B cell (primary cell): ENCODE measurements around the gene MAPT. TPM values are rescaled to one million over a fixed set of nuclear protein-coding genes. Genes with fewer than 3 reads are reported as not detected.
"Not testable (repeated sequence)": the region's sequence is repeated elsewhere in the genome, so short reads cannot be mapped to it uniquely, and the experiment has no call there.

Source experiments
- ATAC-seq: fragments of 200-7000 bp; cut with Tn5 transposase; one replicate; pipeline ENCODE4 v1.10.0; 2021; ENCODE audit warnings: low read depth, mild to moderate bottlenecking, moderate number of reproducible peaks, moderate library complexity
- CTCF ChIA-PET: fragments of 350-600 bp; sonication (Branson Sonifier 250); formaldehyde crosslinking; loops from one replicate; lab custom pipeline; 2021; ENCODE audit warnings: antibody characterized with exemption, inconsistent platforms; lab: Charles Lee
- POLR2A ChIA-PET: fragments of 350-600 bp; sonication (Branson Sonifier 250); formaldehyde crosslinking; loops from one replicate; lab custom pipeline; 2021; ENCODE audit warnings: antibody characterized with exemption; lab: Charles Lee
- DNase-seq: peaks from one replicate; pipeline ENCODE4 v3.0.0; 2013
- H2AFZ ChIP-seq: 2 replicates; pipeline ENCODE4 v1.6.1; 2012; ENCODE audit warnings: mild to moderate bottlenecking, low read depth, low read length; ENCODE audit not compliant: insufficient read depth, poor library complexity, severe bottlenecking
- H3K27ac ChIP-seq, 2 donors: 1 replicate in 1 of 2; 2 replicates in 1 of 2; pipeline ENCODE4 v1.5.1; 2012 to 2013; ENCODE audit warnings: low read length in 2 of 2, mild to moderate bottlenecking in 2 of 2, moderate library complexity in 1 of 2
- H3K27me3 ChIP-seq, 4 experiments: fragments of 200-600 bp in 1 of 4; sonication (generic) in 1 of 4; replicated peaks in 1 of 4; 1 replicate in 2 of 4; 2 replicates in 2 of 4; pipeline versions ENCODE4 v1.6.1 to v1.7.0; 2013 to 2016; ENCODE audit warnings: low read length in 3 of 4, mild to moderate bottlenecking in 2 of 4, mixed read lengths in 1 of 4, moderate library complexity in 1 of 4; ENCODE audit not compliant: insufficient read depth in 4 of 4, control insufficient read depth in 3 of 4; ENCODE audit errors: control extremely low read depth in 1 of 4
- H3K36me3 ChIP-seq, 2 experiments: replicated peaks in 1 of 2; 1 replicate in 1 of 2; 2 replicates in 1 of 2; pipeline versions ENCODE4 v1.6.1 to v1.7.1; 2013; ENCODE audit warnings: low read length in 1 of 2; ENCODE audit not compliant: insufficient read depth in 2 of 2, control insufficient read depth in 1 of 2; ENCODE audit errors: control extremely low read depth in 1 of 2, extremely low read depth in 1 of 2
- H3K4me1 ChIP-seq, 2 donors: fragments of 200-600 bp in 1 of 2; sonication (generic) in 1 of 2; 1 replicate in 1 of 2; 2 replicates in 1 of 2; pipeline versions ENCODE4 v1.5.1 to v1.6.1; 2013 to 2017; ENCODE audit warnings: low read length in 2 of 2; ENCODE audit not compliant: control insufficient read depth in 2 of 2, insufficient read depth in 2 of 2
- H3K4me2 ChIP-seq: replicated peaks from 2 replicates; pipeline ENCODE3; 2012; ENCODE audit warnings: mild to moderate bottlenecking, low read depth, low read length; ENCODE audit not compliant: poor library complexity, severe bottlenecking
- H3K4me3 ChIP-seq, 5 experiments: fragments of 200-600 bp in 1 of 5; sonication (generic) in 1 of 5; 1 replicate in 3 of 5; 2 replicates in 2 of 5; pipeline versions ENCODE4 v1.5.1 to v1.7.0; 2011 to 2016; ENCODE audit warnings: low read length in 4 of 5, mild to moderate bottlenecking in 4 of 5, low read depth in 2 of 5, control low read depth in 1 of 5, moderate library complexity in 1 of 5; ENCODE audit not compliant: insufficient read depth in 1 of 5; ENCODE audit errors: control extremely low read depth in 1 of 5, extremely low read depth in 1 of 5
- H3K79me2 ChIP-seq: fragments of 200-600 bp; sonication (generic); one replicate; pipeline ENCODE4 v1.6.0; 2016; ENCODE audit warnings: low read length; ENCODE audit not compliant: control insufficient read depth, insufficient read depth
- H3K9ac ChIP-seq: fragments of 200-600 bp; sonication (generic); 2 replicates; pipeline ENCODE4 v1.6.1; 2017; ENCODE audit warnings: mild to moderate bottlenecking, low read length, moderate library complexity
- H3K9me3 ChIP-seq, 3 donors: one replicate each; pipeline versions ENCODE4 v1.6.1 to v1.7.1; 2013; ENCODE audit warnings: low read length in 2 of 3; ENCODE audit not compliant: control insufficient read depth in 2 of 3, insufficient read depth in 1 of 3; ENCODE audit errors: control extremely low read depth in 1 of 3
- H4K20me1 ChIP-seq: 2 replicates; pipeline ENCODE4 v1.6.0; 2012; ENCODE audit warnings: mild to moderate bottlenecking, low read length; ENCODE audit not compliant: insufficient read depth, control insufficient read depth, poor library complexity, severe bottlenecking
- H3K27ac Mint-ChIP-seq: one replicate; pipeline ENCODE4 v1.8.0; 2021; ENCODE audit warnings: mixed read lengths
- H3K27me3 Mint-ChIP-seq: one replicate; pipeline ENCODE4 v1.8.0; 2021; ENCODE audit warnings: mixed read lengths
- H3K4me1 Mint-ChIP-seq: one replicate; pipeline ENCODE4 v1.8.0; 2021; ENCODE audit warnings: mixed read lengths
- H3K4me3 Mint-ChIP-seq: one replicate; pipeline ENCODE4 v1.8.0; 2021; ENCODE audit warnings: mixed read lengths
- H3K9me3 Mint-ChIP-seq: one replicate; pipeline ENCODE4 v1.8.0; 2022; ENCODE audit warnings: mixed read lengths; ENCODE audit not compliant: insufficient read depth
- EZH2 ChIP-seq: IDR thresholded peaks from 2 replicates; pipeline ENCODE4 v1.6.1; 2012; ENCODE audit warnings: borderline replicate concordance, low read depth, mild to moderate bottlenecking, moderate library complexity, low read length; ENCODE audit not compliant: insufficient read depth, poor library complexity, severe bottlenecking
- WGBS: methylation state at CpG from one replicate; pipeline ENCODE4 v1.1.5; 2013; ENCODE audit warnings: missing lambda C conversion rate; ENCODE audit not compliant: insufficient coverage; 5-methylcytosine and 5-hydroxymethylcytosine counted together
- intact Hi-C: fragments of 100-400 bp; cut with micrococcal nuclease; formaldehyde crosslinking; loops from one replicate; pipeline ENCODE4 v1.10.0; 2022
- polyA plus RNA-seq: library from polyadenylated mRNA; depleted of rRNA; stranded (reverse); fragments of >200 nt; gene quantifications from 2 replicates; pipeline ENCODE4 v1.2.3, GENCODE V29; 2012
- total RNA-seq, 2 donors: library from RNA; stranded (reverse); fragments of 120-200 nt in 1 of 2; gene quantifications; 1 replicate in 1 of 2; 2 replicates in 1 of 2; pipeline versions ENCODE4 v1.2.3 to v1.2.4, GENCODE V29; 2013 to 2022
- TF ChIP-seq, protein P1 (sequence below): fragments of 200-600 bp; IDR thresholded peaks from one replicate; pipeline ENCODE4 v1.8.0; 2022; ENCODE audit warnings: antibody characterized with exemption, mild to moderate bottlenecking

Gene MAPT
- total and polyA plus RNA-seq, 2 donors (not counting 1 experiment from before 2014, with no cell fraction given), result 0.13 to 0.20 TPM

DNA sequence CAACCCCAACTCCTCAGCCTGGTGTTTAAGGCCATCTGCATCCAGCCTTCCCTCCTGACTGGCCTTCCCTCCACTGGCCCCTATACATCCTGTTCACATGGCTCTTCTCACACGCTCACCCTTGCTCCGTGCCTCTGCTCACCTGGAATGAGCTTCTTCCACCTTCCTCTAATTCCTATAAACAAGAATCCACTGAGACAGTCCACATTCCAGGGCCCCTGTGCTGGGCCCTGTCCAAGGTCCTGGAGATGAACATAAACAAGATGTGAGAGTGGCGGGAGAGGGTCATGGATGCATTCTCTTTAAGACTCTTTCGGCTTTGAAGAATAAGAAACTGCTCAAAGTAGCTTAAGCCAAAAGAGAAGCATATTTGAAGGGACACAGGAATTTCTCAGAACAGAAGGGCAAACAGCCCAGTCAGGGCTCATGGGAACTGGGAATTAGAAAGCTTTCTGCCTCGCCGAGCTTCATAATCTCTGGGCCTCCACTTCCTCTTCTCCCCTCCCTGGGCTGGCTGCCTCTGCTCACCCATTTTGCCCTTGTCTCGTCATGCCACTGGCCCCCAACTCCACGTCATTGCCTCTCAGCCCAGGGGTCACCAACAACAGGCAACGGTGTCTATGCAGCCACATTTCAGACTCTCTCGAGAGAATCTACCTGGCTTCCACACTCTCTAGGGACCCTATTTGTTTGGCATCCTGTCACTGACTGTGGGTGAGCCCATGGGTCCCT lies 36.2 kb upstream of the MAPT start:
- no peak overlapping the region for H3K9ac ChIP-seq
- H3K79me2 ChIP-seq, result no peaks in the 10 kb centered on the region
- H3K27ac ChIP-seq, result no peak overlapping the region
- no peak for TF ChIP-seq EZH2
- TF ChIP-seq, protein P1, sequence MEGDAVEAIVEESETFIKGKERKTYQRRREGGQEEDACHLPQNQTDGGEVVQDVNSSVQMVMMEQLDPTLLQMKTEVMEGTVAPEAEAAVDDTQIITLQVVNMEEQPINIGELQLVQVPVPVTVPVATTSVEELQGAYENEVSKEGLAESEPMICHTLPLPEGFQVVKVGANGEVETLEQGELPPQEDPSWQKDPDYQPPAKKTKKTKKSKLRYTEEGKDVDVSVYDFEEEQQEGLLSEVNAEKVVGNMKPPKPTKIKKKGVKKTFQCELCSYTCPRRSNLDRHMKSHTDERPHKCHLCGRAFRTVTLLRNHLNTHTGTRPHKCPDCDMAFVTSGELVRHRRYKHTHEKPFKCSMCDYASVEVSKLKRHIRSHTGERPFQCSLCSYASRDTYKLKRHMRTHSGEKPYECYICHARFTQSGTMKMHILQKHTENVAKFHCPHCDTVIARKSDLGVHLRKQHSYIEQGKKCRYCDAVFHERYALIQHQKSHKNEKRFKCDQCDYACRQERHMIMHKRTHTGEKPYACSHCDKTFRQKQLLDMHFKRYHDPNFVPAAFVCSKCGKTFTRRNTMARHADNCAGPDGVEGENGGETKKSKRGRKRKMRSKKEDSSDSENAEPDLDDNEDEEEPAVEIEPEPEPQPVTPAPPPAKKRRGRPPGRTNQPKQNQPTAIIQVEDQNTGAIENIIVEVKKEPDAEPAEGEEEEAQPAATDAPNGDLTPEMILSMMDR, result no peak
- H3K4me1 ChIP-seq, result no peaks in the 10 kb centered on the region
- H4K20me1 ChIP-seq, result no peaks in the 10 kb centered on the region
- no peak overlapping the region for H3K4me2 ChIP-seq
- H3K9me3 ChIP-seq, result peaks cover 0 to 14% (median 0%) of the 10 kb centered on the region in 3 donors
- no peaks in the 10 kb centered on the region for H3K36me3 ChIP-seq
- DNase-seq, result no peak
- H3K27ac Mint-ChIP-seq, result no peak overlapping the region
- POLR2A ChIA-PET, result no interaction called here
- no peaks in the 10 kb centered on the region for H3K4me1 Mint-ChIP-seq
- peaks cover 0 to 8% (median 1%) of the 10 kb centered on the region in 4 experiments for H3K27me3 ChIP-seq
- peaks cover 44% of the 10 kb centered on the region for H3K27me3 Mint-ChIP-seq
- no peaks in the 10 kb centered on the region for H3K9me3 Mint-ChIP-seq
- WGBS, result 51% methylated on average over 10 of the region's 10 CpGs
- CTCF ChIA-PET, result interaction anchor here (0.9 to 1.6 kb wide), 3 partner anchors 9 to 218 kb away, joined by 3 to 5 read pairs (median 4); no protein-coding TSS in a partner anchor
- intact Hi-C loops, result no loop called here
- H3K4me3 Mint-ChIP-seq, result no peak overlapping the region
- no peak overlapping the region for H2AFZ ChIP-seq
- no peak for ATAC-seq
- H3K4me3 ChIP-seq, result no peak overlapping the region

DNA sequence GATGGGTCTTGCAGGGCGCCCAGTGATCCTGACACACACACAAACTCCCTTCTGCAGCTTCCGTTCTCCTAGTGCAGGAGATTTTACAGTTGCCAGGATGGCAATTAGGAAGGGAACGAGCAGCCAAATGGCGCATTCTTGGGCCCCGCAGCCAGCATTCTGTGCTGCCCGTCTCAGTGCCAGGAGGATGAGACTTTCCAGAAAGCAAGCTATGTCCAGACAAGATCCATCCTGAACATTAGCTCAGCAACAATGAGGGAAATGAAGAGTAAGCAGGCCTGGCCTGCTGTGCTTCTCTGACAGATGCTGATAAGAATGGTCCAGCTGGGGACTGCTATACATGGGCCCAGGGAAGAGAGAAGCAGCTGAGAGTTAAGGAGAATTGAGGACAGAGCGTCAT lies 33.2 kb upstream of the MAPT start:
- no peak overlapping the region for H3K27ac Mint-ChIP-seq
- TF ChIP-seq, protein P1, result no peak
- no peak for TF ChIP-seq EZH2
- Histone ChIP-seq H3K4me2 (no peak overlapping the region), H3K27me3 (peaks cover 0 to 17% (median 6%) of the 10 kb centered on the region in 4 experiments), H3K9me3 (peaks cover 0 to 4% (median 0%) of the 10 kb centered on the region in 3 donors), H3K4me1 (no peaks in the 10 kb centered on the region), H3K79me2 (no peaks in the 10 kb centered on the region), H3K4me3 (no peak overlapping the region), H3K9ac (no peak overlapping the region), H4K20me1 (no peaks in the 10 kb centered on the region), H2AFZ (no peak overlapping the region), H3K36me3 (no peaks in the 10 kb centered on the region), H3K27ac (no peak overlapping the region)
- ChIA-PET CTCF (interaction anchor here (0.8 to 1.0 kb wide), 2 partner anchors 11 to 13 kb away, joined by 3 to 7 read pairs; no protein-coding TSS in a partner anchor), POLR2A (no interaction called here)
- intact Hi-C loops, result no loop called here
- no peaks in the 10 kb centered on the region for H3K9me3 Mint-ChIP-seq
- no peak for DNase-seq
- ATAC-seq, result no peak
- no peaks in the 10 kb centered on the region for H3K4me1 Mint-ChIP-seq
- 91% methylated on average over 7 of the region's 7 CpGs for WGBS
- H3K27me3 Mint-ChIP-seq, result peaks cover 57% of the 10 kb centered on the region
- no peak overlapping the region for H3K4me3 Mint-ChIP-seq

DNA sequence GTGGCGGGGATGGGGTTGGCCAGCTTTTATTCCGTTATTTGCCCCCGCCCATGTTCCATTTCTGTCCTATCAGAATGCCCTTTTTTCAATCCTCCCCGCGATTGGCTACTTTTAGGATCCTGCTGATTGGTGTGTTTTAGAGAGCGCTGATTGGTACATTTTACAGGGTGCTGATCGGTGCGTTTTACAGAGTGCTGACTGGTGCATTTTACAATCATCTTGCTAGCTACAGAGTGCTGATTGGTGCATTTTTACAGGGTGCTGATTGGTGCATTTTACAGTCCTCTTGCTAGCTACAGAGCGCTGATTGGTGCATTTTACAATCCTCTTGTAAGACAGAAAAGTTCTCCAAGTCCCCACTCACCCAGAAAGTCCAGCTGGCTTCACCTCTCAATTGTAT lies 32.2 kb upstream of the MAPT start:
- DNase-seq, H3K4me1 Mint-ChIP-seq, H3K79me2 ChIP-seq, H2AFZ ChIP-seq, H3K4me2 ChIP-seq, H4K20me1 ChIP-seq, H3K9me3 ChIP-seq, intact Hi-C loops, H3K36me3 ChIP-seq, H3K4me3 ChIP-seq, H3K4me3 Mint-ChIP-seq, H3K27ac Mint-ChIP-seq, H3K4me1 ChIP-seq, H3K27ac ChIP-seq, ATAC-seq, POLR2A ChIA-PET, H3K9ac ChIP-seq, H3K9me3 Mint-ChIP-seq: not testable (repeated sequence)
- peaks cover 62% of the 10 kb centered on the region for H3K27me3 Mint-ChIP-seq
- CTCF ChIA-PET, result interaction anchor here (1.0 to 1.6 kb wide), 2 partner anchors 10 to 12 kb away, joined by 5 to 7 read pairs; no protein-coding TSS in a partner anchor
- WGBS, result 92% methylated on average over 2 of the region's 9 CpGs
- H3K27me3 ChIP-seq, result peaks cover 0 to 17% (median 7%) of the 10 kb centered on the region in 4 experiments
